ENCODE measurements around the gene MYO3B.

DNA sequence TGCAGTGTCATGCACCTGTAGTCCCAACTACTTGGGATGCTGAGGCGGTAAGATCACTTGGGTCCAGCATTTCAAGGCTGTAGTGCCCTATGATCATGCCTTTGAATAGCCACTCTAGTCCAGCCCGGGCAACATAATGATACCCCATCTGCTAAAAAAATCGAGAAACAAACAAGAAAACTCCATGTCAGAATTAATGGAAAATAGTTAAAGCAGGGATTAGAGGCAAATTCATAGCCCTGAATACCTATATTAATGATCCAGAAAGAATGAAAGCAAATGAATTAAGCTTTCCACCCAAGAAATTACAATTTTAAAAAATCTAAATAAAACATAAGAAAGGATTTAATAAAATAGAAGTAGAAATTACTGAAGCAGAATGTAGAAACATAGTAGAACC lies 143.0 kb downstream of the MYO3B start:
- TF ChIP-seq YY1 (IDR thresholded peaks at IDR 0.05; ENCODE audit: low read depth) = no peak
- no peak for TF ChIP-seq ZBTB7A (IDR thresholded peaks at IDR 0.05; ENCODE audit: low read depth)
- TF ChIP-seq FOXM1 (IDR thresholded peaks at IDR 0.05; ENCODE audit: borderline replicate concordance, low read depth) = no peak
- no peak for TF ChIP-seq TAF1 (IDR thresholded peaks at IDR 0.05; ENCODE audit: low read depth)
- no peak for TF ChIP-seq EP300 (IDR thresholded peaks at IDR 0.05; ENCODE audit: borderline replicate concordance)
